Activated CD8-positive, alpha-beta memory T cell treated with anti-CD3 and anti-CD28 coated beads, Interleukin-2, amount 50 U/mL, for 48 hours (primary cell): ENCODE data around the gene MFGE8.
A peak's percentile ranks its signal among the peaks of the same experiment; 100 is the strongest.
"Not testable (repeated sequence)": the region's sequence is repeated elsewhere in the genome, so short reads cannot be mapped to it uniquely, and the experiment has no call there.

Experiments used
- DNase-seq: peaks from one replicate; pipeline ENCODE4 v3.0.0-alpha.2; 2020

The MFGE8 gene, protein sequence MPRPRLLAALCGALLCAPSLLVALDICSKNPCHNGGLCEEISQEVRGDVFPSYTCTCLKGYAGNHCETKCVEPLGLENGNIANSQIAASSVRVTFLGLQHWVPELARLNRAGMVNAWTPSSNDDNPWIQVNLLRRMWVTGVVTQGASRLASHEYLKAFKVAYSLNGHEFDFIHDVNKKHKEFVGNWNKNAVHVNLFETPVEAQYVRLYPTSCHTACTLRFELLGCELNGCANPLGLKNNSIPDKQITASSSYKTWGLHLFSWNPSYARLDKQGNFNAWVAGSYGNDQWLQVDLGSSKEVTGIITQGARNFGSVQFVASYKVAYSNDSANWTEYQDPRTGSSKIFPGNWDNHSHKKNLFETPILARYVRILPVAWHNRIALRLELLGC

DNA sequence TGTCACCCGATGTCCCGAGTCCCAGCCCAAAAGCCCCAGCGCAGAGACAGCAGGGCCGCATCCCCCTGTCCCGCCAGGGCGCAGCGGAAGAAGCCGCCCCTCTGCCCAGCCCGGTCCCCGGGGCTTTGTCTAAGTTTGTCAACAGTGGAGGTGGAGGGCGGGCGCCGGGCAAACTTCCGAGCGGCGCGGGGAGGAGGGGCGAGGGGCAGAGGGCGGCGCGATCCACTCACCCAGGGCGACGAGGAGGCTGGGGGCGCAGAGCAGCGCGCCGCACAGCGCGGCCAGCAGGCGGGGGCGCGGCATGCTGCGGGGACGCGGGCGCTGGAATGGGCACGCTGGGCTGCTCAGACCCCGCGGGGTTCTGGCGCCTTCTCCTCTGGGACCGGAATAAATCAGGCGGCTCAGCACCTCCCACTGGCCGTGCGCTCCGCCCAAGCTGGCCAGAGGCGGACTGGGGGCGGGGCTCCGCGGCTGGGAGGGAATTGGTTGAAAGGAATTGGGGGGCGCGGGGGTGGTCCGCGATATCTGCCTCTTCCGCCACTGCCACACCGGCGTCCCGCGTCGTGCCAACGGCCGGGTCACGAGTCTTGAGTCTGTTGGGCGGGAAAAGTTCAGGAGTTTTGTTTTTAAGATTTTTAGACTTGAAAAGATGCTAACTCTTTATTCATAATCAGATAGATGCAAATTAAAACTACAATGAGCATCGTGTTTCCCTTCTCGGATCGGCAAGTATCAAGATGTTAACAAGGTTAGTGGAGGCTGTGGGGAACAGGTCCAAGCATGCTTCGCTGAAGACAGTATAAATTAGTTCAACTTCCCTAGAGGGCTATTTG is at the start of gene MFGE8:
TSS of gene MFGE8 (minus strand) at position 363 of the 833 bp plus-strand sequence. CDS start at position 303, 60 bp downstream.
- peak; percentile 87 for DNase-seq

DNA sequence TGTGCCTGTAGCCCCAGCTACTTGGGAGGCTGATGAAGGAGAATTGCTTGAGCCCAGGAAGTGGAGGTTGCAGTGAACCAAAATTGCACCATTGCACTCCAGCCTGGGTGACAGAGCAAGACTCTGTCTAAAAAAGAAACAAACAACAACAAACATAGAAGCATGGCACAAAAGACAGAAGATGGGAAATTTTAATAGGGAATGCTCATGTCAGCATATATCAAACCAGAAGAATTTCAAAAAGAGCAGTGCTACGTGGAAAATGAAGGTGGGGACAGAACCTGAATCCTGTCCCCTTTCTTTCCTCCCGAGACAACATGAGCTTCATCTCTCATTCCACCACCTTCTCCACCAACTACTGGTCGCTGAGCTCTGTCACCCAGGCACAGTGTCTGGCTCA is 46.3 kb upstream of the MFGE8 start:
- no peak for DNase-seq

GRCh38 chr15:88956906-88957305 is 43.7 kb upstream of the MFGE8 start:
- no peak for DNase-seq

- DNase-seq: no peak
Observed at GRCh38 chr15:88956263-88956662, 43.1 kb upstream of the MFGE8 start.

GRCh38 chr15:88954431-88955277 is 41.5 kb upstream of the MFGE8 start:
- DNase-seq: no peak

GRCh38 chr15:88950600-88951160 is 37.5 kb upstream of the MFGE8 start:
- no peak for DNase-seq

GRCh38 chr15:88949734-88950400 is 36.7 kb upstream of the MFGE8 start:
- no peak for DNase-seq

DNA sequence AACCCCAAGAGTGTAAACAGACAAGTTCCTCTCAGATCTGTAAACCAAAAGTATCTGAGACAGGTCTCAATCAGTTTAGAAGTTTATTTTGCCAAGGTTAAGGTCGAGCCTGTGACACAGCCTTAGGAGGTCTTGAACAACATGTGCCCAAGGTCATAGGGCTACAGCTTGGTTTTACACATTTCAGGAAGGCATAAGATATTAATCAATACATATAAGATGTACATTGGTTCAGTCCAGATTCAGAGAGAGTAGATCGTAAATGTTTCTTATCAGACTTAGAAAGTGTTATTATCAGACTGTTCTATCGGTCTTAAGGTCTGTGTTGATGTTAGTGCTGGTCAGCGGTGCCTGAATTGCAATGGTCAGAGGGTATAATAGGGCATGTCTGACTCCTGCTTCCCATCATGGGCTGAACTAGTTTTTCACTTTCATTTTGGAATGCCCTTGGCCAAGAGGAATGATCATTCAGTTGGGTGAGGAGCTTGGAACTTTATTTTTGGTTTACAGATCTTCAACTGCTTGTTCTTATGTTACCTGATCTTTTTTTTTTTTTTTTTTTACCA is 27.0 kb upstream of the MFGE8 start:
- DNase-seq: no peak

- no peak for DNase-seq
Observed at GRCh38 chr15:88939486-88939806, 26.3 kb upstream of the MFGE8 start.

- no peak for DNase-seq
Observed at GRCh38 chr15:88938802-88939485, 25.8 kb upstream of the MFGE8 start.

DNA sequence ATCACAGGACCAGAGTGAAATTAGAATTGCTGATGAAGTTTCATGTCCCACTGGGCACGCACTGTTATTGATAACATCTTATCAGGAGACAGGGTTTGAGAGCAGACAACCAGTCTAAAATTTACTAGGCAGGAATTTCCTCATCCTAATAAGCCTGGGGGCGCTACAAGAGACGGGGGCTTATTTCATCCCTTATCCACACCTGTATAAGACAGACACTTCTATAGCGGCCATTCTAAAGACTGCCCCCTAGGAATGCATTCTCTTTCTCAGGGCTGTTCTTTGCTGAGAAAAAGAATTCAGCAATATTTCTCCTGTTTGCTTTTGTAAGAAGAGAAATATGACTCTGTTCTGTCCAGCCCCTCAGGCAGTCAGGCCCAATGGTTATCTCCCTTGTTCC is 21.3 kb upstream of the MFGE8 start:
- DNase-seq: not testable (repeated sequence)

GRCh38 chr15:88932875-88933330 is 19.7 kb upstream of the MFGE8 start:
- no peak for DNase-seq

GRCh38 chr15:88932271-88932874 is 19.2 kb upstream of the MFGE8 start:
- no peak for DNase-seq

GRCh38 chr15:88930579-88930978 is 17.4 kb upstream of the MFGE8 start:
- no peak for DNase-seq

- not testable (repeated sequence) for DNase-seq
Observed at GRCh38 chr15:88929358-88930098, 16.3 kb upstream of the MFGE8 start.

DNA sequence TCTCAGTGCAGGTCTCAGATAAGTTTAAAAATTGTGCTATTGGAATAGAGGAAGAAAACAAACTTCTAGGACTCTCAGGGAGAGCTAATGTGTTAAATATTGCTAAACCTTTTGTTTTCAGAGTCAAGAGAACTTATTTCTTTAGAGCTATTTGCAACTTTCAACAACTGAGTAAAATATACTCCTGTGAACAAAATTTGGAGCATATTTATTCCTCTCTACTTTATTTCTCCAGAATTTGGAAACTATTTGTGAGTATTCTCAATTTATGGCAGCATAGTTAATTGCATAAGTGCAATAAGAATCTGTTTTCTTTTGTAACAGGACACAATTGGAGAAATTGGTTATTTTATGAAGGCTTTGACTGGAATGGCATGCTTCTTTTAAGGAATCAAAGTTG is 15.0 kb upstream of the MFGE8 start:
- DNase-seq: not testable (repeated sequence)

DNA sequence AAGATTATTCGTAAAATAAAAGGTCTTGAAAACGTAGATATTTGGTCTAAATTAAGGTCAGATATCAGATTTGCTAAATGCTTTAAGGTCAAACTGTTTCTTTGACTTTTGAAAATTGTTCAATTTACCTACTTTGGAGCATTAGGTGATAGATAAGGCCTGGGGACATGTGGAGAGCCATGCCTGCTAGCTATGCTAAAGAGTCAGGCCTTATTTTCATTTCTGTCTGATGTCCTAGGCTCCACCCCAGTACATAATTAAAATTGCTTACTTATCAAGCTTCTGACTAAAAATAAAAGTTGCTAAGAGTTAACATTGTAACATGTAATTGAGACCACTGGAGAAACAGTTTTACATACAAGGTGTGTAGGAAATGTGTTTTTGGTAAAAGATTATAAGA is 12.5 kb upstream of the MFGE8 start:
- DNase-seq: not testable (repeated sequence)

DNA sequence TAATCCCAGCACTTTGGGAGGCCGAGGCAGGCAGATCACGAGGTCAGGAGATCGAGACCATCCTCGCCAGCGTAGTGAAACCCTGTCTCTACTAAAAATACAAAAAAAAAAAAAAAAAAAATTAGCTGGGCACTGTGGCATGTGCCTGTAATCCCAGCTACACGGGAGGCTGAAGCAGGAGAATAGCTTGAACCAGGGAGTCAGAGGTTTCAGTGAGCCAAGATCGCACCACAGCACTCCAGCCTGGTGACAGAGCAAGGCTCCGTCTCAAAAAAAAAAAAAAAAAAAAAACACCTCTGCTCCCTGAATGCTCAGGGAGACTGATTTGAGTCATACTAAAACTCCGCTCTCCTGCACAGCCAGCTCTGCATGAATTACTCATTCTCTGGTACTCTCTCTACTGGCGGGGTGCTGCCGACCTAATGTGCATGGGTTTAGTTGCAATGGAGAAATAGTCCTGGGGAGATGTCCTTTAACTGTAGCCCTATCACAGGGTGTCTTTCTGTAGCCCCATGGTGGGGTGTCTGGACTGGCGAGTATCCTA is 7.8 kb upstream of the MFGE8 start:
- DNase-seq: not testable (repeated sequence)

- DNase-seq: no peak
Observed at GRCh38 chr15:88920186-88920891, 7.2 kb upstream of the MFGE8 start.
